Measurements from ENCODE around the gene LDAH.

- TF ChIP-seq POLR2AphosphoS5 (IDR thresholded peaks at IDR 0.05; ENCODE audit: low read depth, low read length), result no peak
- TF ChIP-seq CTCF (IDR thresholded peaks at IDR 0.05), result no peak
Observed at GRCh38 chr2:20759487-20759886, 63.4 kb downstream of the LDAH start.

All from Panc1 (cell line).